GM12878 (cell line): ENCODE results near the gene MYRFL. TPM values are rescaled to one million over a fixed set of nuclear protein-coding genes. Genes with fewer than 3 reads are reported as not detected.

Experiments
- ATAC-seq: fragments of 200-7000 bp; cut with Tn5 transposase; 3 replicates; pipeline ENCODE4 v1.9.1; 2020; ENCODE audit warnings: mild to moderate bottlenecking, moderate library complexity
- BruUV-seq: library from RNA; stranded (reverse); fragments of 400-500 nt; replicated peaks from 2 replicates; lab custom pipeline; 2021; lab: Mats Ljungman, UMichigan
- CTCF ChIA-PET: fragments of 300-600 bp; sonication (Branson Sonifier 250); formaldehyde crosslinking; extraction: SDS; loops from one replicate; lab custom pipeline; 2021; ENCODE audit warnings: inconsistent platforms; lab: Yijun Ruan, JAX
- POLR2A ChIA-PET: fragments of 350-600 bp; formaldehyde crosslinking; extraction: SDS; loops from one replicate; lab custom pipeline; 2021; ENCODE audit warnings: inconsistent platforms; lab: Charles Lee
- RAD21 ChIA-PET: fragments of 300-600 bp; sonication (Branson Sonifier 250); formaldehyde crosslinking; loops from one replicate; lab custom pipeline; 2023; ENCODE audit warnings: antibody characterized with exemption; ENCODE audit not compliant: unreplicated experiment; lab: Charles Lee
- SMC1A ChIA-PET: fragments of 300-600 bp; sonication (Branson Sonifier 250); formaldehyde crosslinking; loops from one replicate; lab custom pipeline; 2023; ENCODE audit not compliant: unreplicated experiment, uncharacterized antibody; lab: Charles Lee
- DNase-seq: peaks from one replicate; pipeline ENCODE4 v3.0.0-alpha.2; 2011; ENCODE audit warnings: low read depth, low spot score
- FAIRE-seq: peaks from 3 replicates; lab custom pipeline; 2011; peaks lifted over from hg19 to GRCh38; lab: Jason Lieb, UNC
- H2AFZ ChIP-seq: 2 replicates; pipeline ENCODE4 v1.6.0; 2011; ENCODE audit warnings: low read depth, low read length, control low read depth; ENCODE audit not compliant: control insufficient read depth
- H3K27ac ChIP-seq: 2 replicates; pipeline ENCODE4 v1.5.1; 2011; ENCODE audit warnings: control low read depth; ENCODE audit not compliant: control insufficient read depth, insufficient read depth
- H3K27me3 ChIP-seq, 2 experiments: replicated peaks in 1 of 2; 2 replicates each; pipeline versions ENCODE4 v1.6.0 to v1.6.1; 2011; ENCODE audit warnings: low read length in 1 of 2; ENCODE audit not compliant: control insufficient read depth in 2 of 2, insufficient read depth in 2 of 2
- H3K36me3 ChIP-seq, 2 experiments: 2 replicates each; pipeline ENCODE4 v1.5.1; 2011; ENCODE audit warnings: low read length in 1 of 2; ENCODE audit not compliant: control insufficient read depth in 2 of 2, insufficient read depth in 2 of 2
- H3K4me1 ChIP-seq: 2 replicates; pipeline ENCODE4 v1.6.1; 2011; ENCODE audit warnings: mild to moderate bottlenecking, low read length, moderate library complexity, mixed read lengths; ENCODE audit not compliant: control insufficient read depth, insufficient read depth
- H3K4me2 ChIP-seq: 2 replicates; pipeline ENCODE4 v1.6.0; 2011; ENCODE audit warnings: control low read depth; ENCODE audit not compliant: control insufficient read depth, insufficient read depth
- H3K4me3 ChIP-seq: fragments of 200-600 bp; sonication (generic); 2 replicates; pipeline ENCODE4 v1.5.1; 2016
- H3K79me2 ChIP-seq: 2 replicates; pipeline ENCODE4 v1.6.0; 2011; ENCODE audit warnings: low read length; ENCODE audit not compliant: control insufficient read depth, insufficient read depth
- H3K9ac ChIP-seq: 2 replicates; pipeline ENCODE4 v1.8.0; 2011; ENCODE audit warnings: low read length, control low read depth, mixed read lengths; ENCODE audit not compliant: control insufficient read depth, insufficient read depth
- H3K9me3 ChIP-seq: replicated peaks from 3 replicates; pipeline ENCODE4 v1.5.1; 2011; ENCODE audit warnings: mild to moderate bottlenecking, low read length; ENCODE audit not compliant: control insufficient read depth, insufficient read depth
- H4K20me1 ChIP-seq: 2 replicates; pipeline ENCODE4 v1.6.0; 2011; ENCODE audit not compliant: control insufficient read depth, insufficient read depth
- CTCF ChIP-seq, 3 experiments: IDR thresholded peaks in 2 of 3; conservative IDR thresholded peaks in 1 of 3; 2 replicates each; pipeline ENCODE4 v1.5.1; 2011; ENCODE audit warnings: low read depth in 3 of 3, low read length in 3 of 3, mild to moderate bottlenecking in 3 of 3, control low read depth in 2 of 3, moderate library complexity in 2 of 3, inconsistent platforms in 1 of 3, mixed read lengths in 1 of 3; ENCODE audit not compliant: control insufficient read depth in 2 of 3, insufficient read depth in 1 of 3; ENCODE audit errors: extremely low read depth in 1 of 3
- EZH2 ChIP-seq: IDR thresholded peaks from 2 replicates; pipeline ENCODE4 v1.6.1; 2012; ENCODE audit warnings: low read depth, mild to moderate bottlenecking, control low read depth, inconsistent platforms, low read length, borderline replicate concordance; ENCODE audit not compliant: control insufficient read depth
- MXI1 ChIP-seq: fragments of 150-350 bp; IDR thresholded peaks from 2 replicates; pipeline ENCODE4 v1.6.1; 2011; ENCODE audit warnings: low read depth, mild to moderate bottlenecking, inconsistent platforms, low read length, improper control_type of control experiment
- SP1 ChIP-seq: IDR thresholded peaks from one replicate; pipeline ENCODE4 v1.6.1; 2011; ENCODE audit warnings: low read depth, low read length
- ZNF622 ChIP-seq: fragments of 450-650 bp; IDR thresholded peaks from 2 replicates; pipeline ENCODE4 v1.6.1; 2017; ENCODE audit warnings: mild to moderate bottlenecking, inconsistent platforms
- in situ Hi-C: fragments of 300-500 bp; cut with MboI; formaldehyde crosslinking; loops from 9 replicates; pipeline ENCODE4 v1.14.3; 2018; ENCODE audit warnings: mixed read lengths
- intact Hi-C: fragments of 100-400 bp; cut with micrococcal nuclease; formaldehyde crosslinking; loops from one replicate; pipeline ENCODE4 v1.14.2; 2022; ENCODE audit not compliant: unreplicated experiment
- polyA plus RNA-seq, 11 experiments: library from polyadenylated mRNA; depleted of rRNA in 4 of 11; unstranded in 6 of 11; stranded (reverse) in 5 of 11; fragments of >200 nt; fragmentation: Nextera tagmentation in 4 of 11; fragmentation: Illumina TruSeq in 1 of 11; extraction: Ambion mirVana in 4 of 11; extraction: Trizol in 1 of 11; gene quantifications; 1 replicate in 1 of 11; 2 replicates in 10 of 11; pipeline versions ENCODE4 v1.2.1 to v1.2.3, GENCODE V29; 2011 to 2016; ENCODE audit warnings: inconsistent platforms in 2 of 11, missing spikeins in 2 of 11, low read depth in 1 of 11
- total RNA-seq, 4 experiments: library from RNA; depleted of rRNA in 3 of 4; stranded (reverse); fragments of >200 nt in 3 of 4; fragmentation: Illumina TruSeq in 1 of 4; extraction: Trizol in 1 of 4; gene quantifications; 2 replicates each; pipeline versions ENCODE4 v1.2.1 to v1.2.3, GENCODE V29; 2013 to 2021

Gene MYRFL
- total and polyA plus RNA-seq, 10 of the 15 experiments (the other 5 are each of a cell fraction or from before 2014, with no cell fraction given): 0.24 to 1.8 (median 0.64) TPM

- TF ChIP-seq CTCF (IDR thresholded peaks at IDR 0.05 in 2 of 3, conservative IDR thresholded peaks at IDR 0.05 in 1 of 3; ENCODE audit: control insufficient read depth in 2 of 3, extremely low read depth in 1 of 3, insufficient read depth in 1 of 3, low read depth in 3 of 3, low read length in 3 of 3): peak; percentile 58 to 74 (median 66)
Measured at GRCh38 chr12:69900720-69901131, 75.7 kb downstream of the MYRFL start (continued).

- H3K27ac ChIP-seq: no peak overlapping the region
Measured at GRCh38 chr12:69901221-69901905, 76.3 kb downstream of the MYRFL start.

More at GRCh38 chr12:69901221-69901905, 76.3 kb downstream of the MYRFL start:
- no peaks in the 10 kb centered on the region for H3K79me2 ChIP-seq
- no peak overlapping the region for H3K9ac ChIP-seq
- H2AFZ ChIP-seq: no peak overlapping the region
- no peaks in the 10 kb centered on the region for H3K27me3 ChIP-seq
- no peak for DNase-seq
- no peak for ATAC-seq
- intact Hi-C loops: loop anchor here (2.0 kb wide), 1 partner anchor 149 kb away; no protein-coding TSS in a partner anchor
- H3K4me2 ChIP-seq: no peak overlapping the region
- BruUV-seq: no TSS peak
- no peaks in the 10 kb centered on the region for H3K9me3 ChIP-seq
- H3K36me3 ChIP-seq: no peaks in the 10 kb centered on the region
- POLR2A ChIA-PET: no interaction called here
- H3K4me3 ChIP-seq: no peak overlapping the region
- in situ Hi-C loops: no loop called here
- SMC1A ChIA-PET: interaction anchor here (0.7 to 2.9 kb wide), 20 partner anchors 11 to 830 kb away, joined by 3 to 44 read pairs (median 4); no protein-coding TSS in a partner anchor
- no peaks in the 10 kb centered on the region for H4K20me1 ChIP-seq
- no peak for FAIRE-seq
- peaks cover 6% of the 10 kb centered on the region for H3K4me1 ChIP-seq
- no peak for TF ChIP-seq SP1
- no peak for TF ChIP-seq EZH2
- TF ChIP-seq MXI1: no peak
- TF ChIP-seq ZNF622: no peak
- CTCF ChIA-PET: interaction anchor here (0.5 to 5.5 kb wide), 31 partner anchors 8 to 829 kb away, joined by 3 to 80 read pairs (median 4); no protein-coding TSS in a partner anchor
- RAD21 ChIA-PET: interaction anchor here (0.7 to 3.9 kb wide), 10 partner anchors 9 to 818 kb away, joined by 3 to 34 read pairs (median 4); no protein-coding TSS in a partner anchor
